ENCODE measurements around the gene DEFB125.

The DEFB125 gene

GRCh38 chr20:145877-146276, 58.4 kb downstream of the DEFB125 start:
- no peak for DNase-seq (ENCODE audit: low read depth)
- H3K4me3 ChIP-seq (ENCODE audit: low read depth, low read length), result no peak overlapping the region
- TF ChIP-seq CTCF (IDR thresholded peaks at IDR 0.05; ENCODE audit: low read depth, low read length, missing control alignments), result no peak

Measured in GM12864 (cell line).